Activated naive CD4-positive, alpha-beta T cell (primary cell): ENCODE measurements around the gene TM4SF20.

Experiments
- DNase-seq, 4 experiments: peaks; one replicate each; lab custom pipeline; 2025; lab: John Stamatoyannopoulos, UW

Gene TM4SF20

DNA sequence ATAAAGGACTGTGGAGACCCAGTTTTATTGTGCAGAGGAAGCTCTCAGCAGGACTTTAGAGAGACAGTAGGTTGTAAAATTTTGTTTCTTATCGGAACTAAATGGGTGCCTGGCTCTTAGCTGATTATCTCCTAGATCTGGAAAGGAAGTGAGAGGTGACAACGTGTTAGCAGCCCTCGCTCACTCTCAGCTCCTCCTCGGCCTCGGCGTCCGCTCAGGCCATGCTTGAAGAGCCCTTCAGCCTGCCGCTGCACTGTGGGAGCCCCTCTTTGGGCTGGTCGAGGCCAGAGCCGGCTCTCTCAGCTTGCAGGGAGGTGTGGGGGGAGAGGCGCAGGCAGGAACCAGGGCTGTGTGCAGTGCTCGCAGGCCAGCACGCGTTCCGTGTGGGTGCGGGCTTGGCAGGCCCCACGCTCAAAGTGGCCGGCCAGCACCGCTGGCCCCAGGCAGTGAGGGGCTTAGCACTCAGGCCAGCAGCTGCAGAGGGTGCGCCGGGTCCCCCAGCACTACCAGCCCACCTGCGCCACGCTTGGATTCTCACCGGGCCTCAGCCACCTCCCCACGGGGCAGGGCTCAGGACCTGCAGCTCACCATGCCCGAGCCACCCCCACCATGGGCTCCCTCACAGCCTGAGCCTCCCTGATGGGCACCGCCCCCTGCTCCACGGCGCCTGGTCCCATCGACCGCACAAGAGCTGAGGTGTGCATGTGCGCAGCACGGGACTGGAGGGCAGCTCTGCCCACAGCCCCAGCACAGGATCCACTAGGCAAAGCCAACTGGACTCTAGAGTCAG lies 58.6 kb downstream of the TM4SF20 start:
- DNase-seq, result no peak

GRCh38 chr2:227317834-227318233 lies 61.3 kb downstream of the TM4SF20 start:
- DNase-seq, result no peak

- DNase-seq, result no peak
These were observed 65.8 kb downstream of the TM4SF20 start for GRCh38 chr2:227313310-227313709.

DNA sequence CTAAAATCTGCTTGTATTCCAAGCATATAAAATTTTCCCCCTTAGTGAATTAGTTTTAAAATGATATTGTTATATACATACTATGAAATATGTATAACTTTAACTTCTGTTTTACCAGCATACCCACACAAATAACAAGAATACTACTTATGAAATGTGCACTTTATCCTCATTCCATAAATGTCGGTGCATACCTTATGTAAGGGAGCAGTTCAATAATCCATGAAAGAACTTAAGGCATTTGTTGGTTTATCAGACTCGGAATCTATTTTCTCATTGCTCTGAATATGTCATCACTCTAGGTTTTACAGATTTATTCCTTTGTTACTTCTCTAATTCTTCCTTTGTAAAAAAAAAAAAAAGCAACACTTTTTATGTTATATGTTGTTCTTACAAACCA lies 66.5 kb downstream of the TM4SF20 start:
- DNase-seq, result no peak
